A549 treated with dexamethasone at 1 μM for 4 hours (cell line): ENCODE results near the gene SMYD5. TPM values are rescaled to one million over a fixed set of nuclear protein-coding genes. Genes with fewer than 3 reads are reported as not detected.

ENCODE experiments used
- total RNA-seq: library from RNA; stranded (reverse); fragments of 200-300 nt; extraction: Qiagen RNA extraction; gene quantifications from 5 replicates; pipeline ENCODE4 v1.2.3, GENCODE V29; 2022

The SMYD5 gene
- total RNA-seq = 50.3 to 57.7 TPM (median 53.9 TPM) in 5 replicates

GRCh38 chr2:73214120-73215035, at the start of gene SMYD5:
Gene SMYD5 (plus strand): TSS chr2:73214245. CDS start chr2:73214267, 22 bp downstream.

GRCh38 chr2:73202156-73203054, 11.6 kb upstream of the SMYD5 start, which contains the start of gene NOTO:
Gene NOTO (plus strand): TSS chr2:73202574. CDS start chr2:73202667, 93 bp downstream.

GRCh38 chr2:73233154-73233931, 19.3 kb downstream of the SMYD5 start, which contains the start of gene PRADC1:
Gene PRADC1 (minus strand): TSS chr2:73233239. CDS start chr2:73233160, 79 bp downstream.

GRCh38 chr2:73233932-73234832, 20.1 kb downstream of the SMYD5 start, which contains the start of gene CCT7:
Gene CCT7 (plus strand): TSS chr2:73234308. CDS start chr2:73234379, 71 bp downstream.

Other genes starting within 250 kb of the SMYD5 start
- gene SFXN5, start 142.5 kb upstream of the SMYD5 start, total RNA-seq = 9.6 to 14.6 TPM (median 12.7 TPM) in 5 replicates
- gene RAB11FIP5, start 101.3 kb upstream of the SMYD5 start, total RNA-seq = 29.2 to 34.5 TPM (median 32.8 TPM) in 5 replicates
- gene NOTO, start 11.7 kb upstream of the SMYD5 start, total RNA-seq = 0.02 TPM in 3 of 5 replicates, not detected in the others
- 18.4 to 23.8 TPM (median 22.4 TPM) in 5 replicates for gene PRADC1, start 19.0 kb downstream of the SMYD5 start, total RNA-seq
- 634 to 838 TPM (median 651 TPM) in 5 replicates for gene CCT7, start 20.1 kb downstream of the SMYD5 start, total RNA-seq
- gene FBXO41, start 70.2 kb downstream of the SMYD5 start, total RNA-seq = 3.9 to 5.6 TPM (median 4.4 TPM) in 5 replicates
- gene EGR4, start 79.3 kb downstream of the SMYD5 start, total RNA-seq = 0.09 to 0.27 TPM (median 0.12 TPM) in 5 replicates
- gene ALMS1, start 171.6 kb downstream of the SMYD5 start, total RNA-seq = 8.0 to 11.4 TPM (median 9.8 TPM) in 5 replicates